HG02981 (cell line): Measurements from ENCODE around the gene INSM1.

Source experiments
- ATAC-seq: cut with Tn5 transposase; IDR thresholded peaks from one replicate; pipeline ENCODE4 v1.9.1; 2021; ENCODE audit warnings: mild to moderate bottlenecking, moderate library complexity; ENCODE audit not compliant: unreplicated experiment

The INSM1 gene

GRCh38 chr20:20360464-20360863 is 7.4 kb upstream of the INSM1 start:
- peak; percentile 74 for ATAC-seq

DNA sequence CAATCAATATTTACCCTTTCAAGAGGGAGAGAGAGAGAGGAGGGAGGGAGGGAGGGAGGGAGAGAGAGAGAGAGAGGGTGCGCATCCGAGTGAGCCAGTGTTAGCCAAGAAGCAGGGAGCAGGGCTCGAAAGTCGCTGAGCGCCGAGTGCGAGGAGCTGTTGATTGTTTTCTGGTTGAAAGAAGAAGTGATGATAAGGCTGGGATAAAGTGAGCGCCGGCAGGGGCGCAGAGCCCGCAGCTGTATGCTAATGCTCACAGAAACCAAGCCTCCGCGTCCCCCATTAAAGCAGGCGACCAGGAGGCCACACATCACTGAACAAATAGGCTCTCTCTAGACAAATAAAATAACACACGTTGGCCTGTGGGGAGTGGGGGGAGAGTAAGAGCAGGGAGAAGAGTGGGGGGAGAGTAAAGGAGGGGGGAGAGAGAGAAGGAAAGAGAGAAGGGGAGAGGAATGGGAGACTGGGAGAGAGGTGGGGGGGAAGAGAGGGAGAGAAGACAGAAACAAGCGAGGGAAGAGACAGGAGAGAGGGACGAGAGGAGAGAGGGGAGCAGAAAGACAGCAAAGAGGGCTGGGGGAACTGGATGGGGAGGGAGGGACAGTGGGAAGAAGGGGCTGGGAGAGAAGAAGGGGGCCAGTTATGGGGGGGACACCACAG is 5.0 kb upstream of the INSM1 start:
- ATAC-seq, result no peak

DNA sequence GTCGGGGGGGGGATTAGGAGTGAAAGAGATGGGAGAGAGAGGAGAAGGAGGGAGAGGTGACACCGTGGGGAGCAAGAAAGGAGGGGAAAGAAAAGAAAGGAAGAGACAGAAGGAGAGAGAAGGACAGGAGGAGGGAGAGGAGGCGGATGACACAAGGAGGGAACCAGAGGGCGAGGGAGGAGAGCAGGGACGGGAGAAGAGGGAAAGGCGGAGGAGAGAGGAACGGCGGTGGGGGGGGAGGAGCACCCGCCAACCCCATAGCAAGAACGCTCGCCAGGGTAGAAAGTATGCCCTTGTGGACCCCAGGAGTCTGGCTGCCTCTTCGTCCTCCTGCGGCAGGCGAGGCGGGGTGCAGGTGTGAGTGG is 4.5 kb upstream of the INSM1 start:
- ATAC-seq, result no peak

DNA sequence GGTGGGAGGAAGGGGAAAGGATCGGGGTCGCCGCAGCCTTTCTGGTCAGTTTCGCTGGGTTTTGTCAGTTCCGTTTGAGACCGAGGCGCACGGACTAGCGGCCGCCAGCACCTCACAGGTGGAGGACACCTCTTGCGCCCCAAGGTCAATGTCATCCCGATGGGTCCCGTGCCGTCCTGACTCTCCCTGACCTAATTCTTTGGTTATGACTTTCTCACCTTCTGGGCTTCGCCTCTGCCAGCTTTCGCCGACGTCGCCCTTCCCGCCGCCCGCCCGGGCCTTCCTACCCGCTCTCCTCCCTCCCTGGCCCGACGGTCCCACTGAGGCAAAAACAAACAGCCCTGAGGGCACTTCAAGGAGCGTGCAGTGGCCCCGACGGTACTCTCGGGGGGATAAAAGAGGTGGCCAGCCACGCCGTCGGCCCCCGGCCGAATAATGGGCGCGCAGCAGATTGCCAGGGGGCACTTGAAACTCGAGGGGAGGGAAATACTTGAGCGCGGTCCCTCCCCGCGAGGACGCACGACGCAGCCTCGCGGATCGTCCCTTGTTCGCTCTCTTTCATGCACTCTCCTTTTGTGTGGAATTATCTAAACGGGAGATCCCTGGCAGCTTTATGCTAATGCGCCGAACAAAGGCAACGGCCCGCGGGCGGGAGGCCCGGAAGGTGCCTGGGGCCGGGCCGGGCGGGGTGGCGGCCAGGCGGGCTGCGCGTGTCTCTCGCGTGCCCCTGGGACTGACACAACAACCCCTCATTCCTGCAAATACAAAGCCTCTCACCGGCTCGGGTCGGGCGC is 3.9 kb upstream of the INSM1 start:
- no peak for ATAC-seq

- ATAC-seq, result no peak
These were observed 3.1 kb upstream of the INSM1 start for GRCh38 chr20:20364593-20365479.

- ATAC-seq, result no peak
These were observed 2.3 kb upstream of the INSM1 start for GRCh38 chr20:20365480-20366161.

GRCh38 chr20:20366551-20366875 is 1.4 kb upstream of the INSM1 start:
- no peak for ATAC-seq

DNA sequence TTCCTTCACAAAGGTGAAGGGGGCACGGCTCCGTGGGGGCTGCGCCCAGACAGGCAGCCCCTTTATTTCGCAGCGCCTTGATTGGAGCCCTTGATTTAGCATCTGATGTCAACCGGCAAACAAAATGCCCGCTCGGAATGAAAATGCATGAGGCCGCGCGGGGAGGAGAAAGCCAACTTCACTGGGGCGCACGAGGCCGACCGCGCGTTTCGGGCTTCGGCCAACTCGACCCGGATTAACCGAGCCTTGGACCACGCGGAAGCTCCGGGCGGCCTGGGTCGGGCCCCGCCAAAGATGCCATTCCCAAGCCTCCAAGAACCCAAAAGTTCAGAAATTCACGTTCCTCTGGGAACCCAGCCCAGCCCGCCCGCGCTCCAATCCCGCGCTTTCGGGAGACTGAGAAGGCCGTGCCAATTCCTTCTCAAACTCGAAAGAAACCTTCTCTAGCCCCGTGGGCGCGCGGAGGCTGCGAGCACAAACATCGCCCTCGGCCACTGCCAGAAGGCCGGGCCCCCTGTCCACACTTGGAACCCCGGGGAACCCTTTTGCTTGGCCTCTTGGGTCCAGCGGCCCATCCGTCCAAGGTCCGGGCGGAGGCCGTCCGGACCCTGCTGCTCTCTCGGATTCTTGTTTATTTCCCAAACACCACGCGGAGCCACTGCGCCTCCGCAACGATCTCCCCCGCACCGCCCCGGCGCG is 879 bp upstream of the INSM1 start:
- no peak for ATAC-seq

DNA sequence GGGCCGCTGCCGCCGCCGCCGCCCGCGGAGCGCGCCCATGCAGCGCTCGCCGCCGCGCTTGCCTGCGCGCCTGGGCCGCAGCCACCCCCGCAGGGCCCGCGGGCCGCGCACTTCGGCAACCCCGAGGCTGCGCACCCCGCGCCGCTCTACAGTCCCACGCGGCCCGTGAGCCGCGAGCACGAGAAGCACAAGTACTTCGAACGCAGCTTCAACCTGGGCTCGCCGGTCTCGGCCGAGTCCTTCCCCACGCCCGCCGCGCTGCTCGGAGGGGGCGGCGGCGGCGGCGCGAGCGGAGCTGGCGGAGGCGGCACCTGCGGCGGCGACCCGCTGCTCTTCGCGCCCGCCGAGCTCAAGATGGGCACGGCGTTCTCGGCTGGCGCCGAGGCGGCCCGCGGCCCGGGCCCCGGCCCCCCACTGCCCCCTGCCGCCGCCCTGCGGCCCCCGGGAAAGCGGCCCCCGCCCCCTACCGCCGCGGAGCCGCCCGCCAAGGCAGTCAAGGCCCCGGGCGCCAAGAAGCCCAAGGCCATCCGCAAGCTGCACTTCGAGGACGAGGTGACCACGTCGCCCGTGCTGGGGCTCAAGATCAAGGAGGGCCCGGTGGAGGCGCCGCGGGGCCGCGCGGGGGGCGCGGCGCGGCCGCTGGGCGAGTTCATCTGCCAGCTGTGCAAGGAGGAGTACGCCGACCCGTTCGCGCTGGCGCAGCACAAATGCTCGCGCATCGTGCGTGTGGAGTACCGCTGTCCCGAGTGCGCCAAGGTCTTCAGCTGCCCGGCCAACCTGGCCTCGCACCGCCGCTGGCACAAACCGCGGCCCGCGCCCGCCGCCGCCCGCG is 730 bp downstream of the INSM1 start:
- ATAC-seq, result no peak

DNA sequence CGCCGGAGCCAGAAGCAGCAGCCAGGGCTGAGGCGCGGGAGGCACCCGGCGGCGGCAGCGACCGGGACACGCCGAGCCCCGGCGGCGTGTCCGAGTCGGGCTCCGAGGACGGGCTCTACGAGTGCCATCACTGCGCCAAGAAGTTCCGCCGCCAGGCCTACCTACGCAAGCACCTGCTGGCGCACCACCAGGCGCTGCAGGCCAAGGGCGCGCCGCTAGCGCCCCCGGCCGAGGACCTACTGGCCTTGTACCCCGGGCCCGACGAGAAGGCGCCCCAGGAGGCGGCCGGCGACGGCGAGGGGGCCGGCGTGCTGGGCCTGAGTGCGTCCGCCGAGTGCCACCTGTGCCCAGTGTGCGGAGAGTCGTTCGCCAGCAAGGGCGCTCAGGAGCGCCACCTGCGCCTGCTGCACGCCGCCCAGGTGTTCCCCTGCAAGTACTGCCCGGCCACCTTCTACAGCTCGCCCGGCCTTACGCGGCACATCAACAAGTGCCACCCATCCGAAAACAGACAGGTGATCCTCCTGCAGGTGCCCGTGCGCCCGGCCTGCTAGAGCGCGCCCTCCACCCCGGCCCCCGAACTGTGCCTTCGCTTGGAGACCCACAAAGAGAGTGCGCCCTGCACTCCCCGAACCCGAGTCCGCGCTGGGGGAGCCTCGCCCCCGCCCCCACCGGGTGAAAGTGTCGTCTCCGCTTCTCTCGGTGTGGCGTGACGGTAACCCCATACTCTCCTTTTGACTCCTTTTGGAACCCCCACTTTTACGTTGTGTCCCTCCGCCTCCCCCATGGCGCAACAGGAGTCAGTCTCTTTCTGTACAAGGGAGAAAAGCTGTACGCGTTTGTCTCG is 1.6 kb downstream of the INSM1 start:
- no peak for ATAC-seq

GRCh38 chr20:20370094-20370575 is 2.2 kb downstream of the INSM1 start:
- ATAC-seq, result no peak

- ATAC-seq, result no peak
These were observed 3.2 kb downstream of the INSM1 start for GRCh38 chr20:20371083-20371482.

DNA sequence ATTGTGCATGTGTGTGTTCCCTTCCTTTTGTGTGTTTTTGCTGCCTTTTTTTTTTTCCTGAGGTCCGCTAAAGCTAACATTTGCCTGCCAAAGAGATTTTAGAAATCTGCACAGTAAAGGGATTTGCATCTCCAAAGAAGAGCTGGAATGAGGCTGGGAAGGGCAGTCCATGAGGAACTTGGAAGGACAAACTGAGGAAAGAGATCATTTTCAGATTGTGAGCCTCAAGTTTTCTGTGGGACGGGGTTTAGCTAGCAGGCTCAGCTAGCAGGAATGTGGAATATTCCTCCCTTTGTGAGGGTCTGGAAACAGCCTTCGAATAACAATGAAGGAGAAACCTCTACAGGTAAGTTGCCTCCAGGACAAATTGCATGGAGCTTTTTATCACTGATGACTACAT is 3.8 kb downstream of the INSM1 start:
- ATAC-seq, result no peak

GRCh38 chr20:20373091-20373571 is 5.2 kb downstream of the INSM1 start:
- no peak for ATAC-seq

- ATAC-seq, result no peak
These were observed 8.0 kb downstream of the INSM1 start for GRCh38 chr20:20375862-20376261.

GRCh38 chr20:20386192-20386591 is 18.3 kb downstream of the INSM1 start:
- ATAC-seq, result no peak

DNA sequence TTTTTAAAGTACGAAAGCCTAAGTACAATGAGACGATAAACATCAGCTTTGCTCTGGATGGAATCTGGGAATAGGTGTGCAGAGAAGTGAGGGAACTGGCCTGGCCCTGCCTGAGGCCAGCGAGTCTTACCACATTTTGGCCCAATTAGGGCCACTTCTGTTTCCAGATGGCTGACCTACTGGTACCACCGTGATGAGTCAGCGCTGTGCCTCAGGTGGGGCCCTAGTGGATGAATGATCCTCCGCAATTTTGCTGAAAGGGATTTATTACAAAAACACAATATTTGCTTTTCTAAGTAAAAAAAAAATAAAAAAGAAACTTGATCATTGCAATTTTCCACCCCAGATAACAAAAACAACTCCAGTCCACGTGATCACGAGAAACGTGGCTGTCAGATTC is 22.5 kb downstream of the INSM1 start:
- ATAC-seq, result no peak

DNA sequence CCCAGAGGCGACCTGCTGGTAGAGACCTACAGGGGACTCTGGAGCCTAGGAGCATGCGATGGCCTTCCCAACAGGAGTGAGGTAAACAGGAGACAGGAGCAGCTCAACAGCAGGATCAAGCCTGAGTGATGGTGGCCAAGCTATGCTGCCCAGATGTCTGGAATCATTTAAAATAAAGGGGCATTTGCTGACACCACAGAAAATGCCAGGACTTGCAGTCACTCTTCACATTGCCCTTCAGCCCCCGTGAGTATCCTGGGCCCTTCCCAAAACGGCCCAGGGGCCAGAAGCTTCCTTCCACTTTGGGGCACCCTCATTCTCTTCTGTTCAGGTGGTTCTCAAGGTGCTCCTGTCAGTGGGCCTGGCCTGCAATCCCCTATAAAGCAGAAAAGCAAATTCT is 23.2 kb downstream of the INSM1 start:
- no peak for ATAC-seq

- ATAC-seq, result no peak
These were observed 23.9 kb downstream of the INSM1 start for GRCh38 chr20:20391766-20392165.
